KMS-11 (cell line): ENCODE results near the gene SMOC2.

Experiments
- H2AFZ ChIP-seq: fragments of 200-600 bp; sonication (generic); 2 replicates; pipeline ENCODE4 v1.6.1; 2016; ENCODE audit warnings: antibody characterized with exemption, mixed run types, low read depth
- H3K27ac ChIP-seq: fragments of 200-600 bp; sonication (generic); 2 replicates; pipeline ENCODE4 v1.6.1; 2016; ENCODE audit warnings: mild to moderate bottlenecking, mixed run types
- H3K27me3 ChIP-seq: fragments of 200-600 bp; sonication (generic); 2 replicates; pipeline ENCODE4 v1.6.1; 2017; ENCODE audit warnings: mild to moderate bottlenecking, low read depth, mixed run types, moderate library complexity; ENCODE audit not compliant: insufficient read depth
- H3K36me3 ChIP-seq: fragments of 200-600 bp; sonication (generic); 2 replicates; pipeline ENCODE4 v1.6.1; 2017; ENCODE audit warnings: mild to moderate bottlenecking, mixed run types; ENCODE audit not compliant: insufficient read depth
- H3K4me1 ChIP-seq: fragments of 200-600 bp; sonication (generic); 2 replicates; pipeline ENCODE4 v1.6.1; 2016; ENCODE audit warnings: mild to moderate bottlenecking, low read depth, mixed run types; ENCODE audit not compliant: poor library complexity, severe bottlenecking
- H3K4me2 ChIP-seq: fragments of 200-600 bp; sonication (generic); 2 replicates; pipeline ENCODE4 v1.7.0; 2016; ENCODE audit warnings: mild to moderate bottlenecking, mixed run types
- H3K4me3 ChIP-seq: fragments of 200-600 bp; sonication (generic); IDR thresholded peaks from 2 replicates; pipeline ENCODE4 v1.6.1; 2017; ENCODE audit warnings: low read depth, low read length, mixed read lengths; ENCODE audit not compliant: insufficient read depth
- H3K79me2 ChIP-seq: fragments of 200-600 bp; sonication (generic); 2 replicates; pipeline ENCODE4 v1.6.1; 2016; ENCODE audit warnings: low read depth, mixed run types; ENCODE audit not compliant: insufficient read depth
- H3K9ac ChIP-seq: fragments of 200-600 bp; sonication (generic); 2 replicates; pipeline ENCODE4 v1.6.1; 2016; ENCODE audit warnings: mild to moderate bottlenecking, mixed run types
- H4K20me1 ChIP-seq: fragments of 200-600 bp; sonication (generic); 2 replicates; pipeline ENCODE4 v1.6.1; 2016; ENCODE audit warnings: mild to moderate bottlenecking, mixed run types; ENCODE audit not compliant: insufficient read depth
- TF ChIP-seq, protein P1 (sequence below): fragments of 200-600 bp; sonication (generic); conservative IDR thresholded peaks from 2 replicates; pipeline ENCODE4 v1.6.1; 2017; ENCODE audit warnings: low read depth, mild to moderate bottlenecking, antibody characterized with exemption, low read length, moderate library complexity, mixed read lengths

SMOC2 gene

DNA sequence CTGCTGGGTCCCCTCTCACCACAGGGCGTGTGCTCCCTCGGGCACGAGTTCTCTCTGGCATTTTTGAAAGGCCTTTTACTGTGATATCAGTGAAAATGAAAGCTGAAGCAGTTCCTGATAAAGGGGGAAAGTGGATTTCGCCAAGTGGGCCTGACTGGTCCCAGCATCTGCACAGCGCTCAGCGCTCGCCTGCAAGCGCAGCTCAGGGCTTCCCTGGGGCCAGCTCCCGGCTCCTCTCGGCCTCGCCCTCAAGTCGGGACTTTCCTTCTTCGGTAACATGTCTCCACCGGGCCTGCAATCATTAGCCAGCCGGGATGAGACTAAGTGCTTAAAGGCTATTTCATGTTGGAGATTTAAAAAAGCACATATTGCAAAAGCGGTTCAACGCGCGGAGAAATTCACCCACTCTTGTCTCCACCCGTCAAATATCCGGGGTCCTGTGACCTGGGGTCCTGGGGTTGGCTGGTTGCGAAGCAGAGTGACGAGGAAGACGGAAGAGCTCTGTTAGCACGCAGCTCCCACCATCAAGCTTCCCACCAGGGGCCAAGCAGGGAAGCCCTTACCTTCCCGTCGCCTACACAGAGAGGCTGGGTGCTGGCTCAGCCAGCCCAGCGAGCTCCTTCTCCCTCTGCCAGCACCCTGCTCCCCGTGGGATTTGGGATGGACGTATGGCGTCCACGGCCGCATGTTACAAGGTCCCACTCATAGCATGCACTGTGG, 114.1 kb downstream of the SMOC2 start:
- Histone ChIP-seq H2AFZ (no peak overlapping the region), H3K27ac (no peak overlapping the region), H3K79me2 (no peaks in the 10 kb centered on the region), H3K27me3 (no peaks in the 10 kb centered on the region), H3K9ac (no peak overlapping the region), H4K20me1 (no peaks in the 10 kb centered on the region), H3K4me3 (no peak overlapping the region), H3K4me2 (no peak overlapping the region), H3K4me1 (no peaks in the 10 kb centered on the region), H3K36me3 (no peaks in the 10 kb centered on the region)
- TF ChIP-seq, protein P1, sequence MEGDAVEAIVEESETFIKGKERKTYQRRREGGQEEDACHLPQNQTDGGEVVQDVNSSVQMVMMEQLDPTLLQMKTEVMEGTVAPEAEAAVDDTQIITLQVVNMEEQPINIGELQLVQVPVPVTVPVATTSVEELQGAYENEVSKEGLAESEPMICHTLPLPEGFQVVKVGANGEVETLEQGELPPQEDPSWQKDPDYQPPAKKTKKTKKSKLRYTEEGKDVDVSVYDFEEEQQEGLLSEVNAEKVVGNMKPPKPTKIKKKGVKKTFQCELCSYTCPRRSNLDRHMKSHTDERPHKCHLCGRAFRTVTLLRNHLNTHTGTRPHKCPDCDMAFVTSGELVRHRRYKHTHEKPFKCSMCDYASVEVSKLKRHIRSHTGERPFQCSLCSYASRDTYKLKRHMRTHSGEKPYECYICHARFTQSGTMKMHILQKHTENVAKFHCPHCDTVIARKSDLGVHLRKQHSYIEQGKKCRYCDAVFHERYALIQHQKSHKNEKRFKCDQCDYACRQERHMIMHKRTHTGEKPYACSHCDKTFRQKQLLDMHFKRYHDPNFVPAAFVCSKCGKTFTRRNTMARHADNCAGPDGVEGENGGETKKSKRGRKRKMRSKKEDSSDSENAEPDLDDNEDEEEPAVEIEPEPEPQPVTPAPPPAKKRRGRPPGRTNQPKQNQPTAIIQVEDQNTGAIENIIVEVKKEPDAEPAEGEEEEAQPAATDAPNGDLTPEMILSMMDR: no peak

DNA sequence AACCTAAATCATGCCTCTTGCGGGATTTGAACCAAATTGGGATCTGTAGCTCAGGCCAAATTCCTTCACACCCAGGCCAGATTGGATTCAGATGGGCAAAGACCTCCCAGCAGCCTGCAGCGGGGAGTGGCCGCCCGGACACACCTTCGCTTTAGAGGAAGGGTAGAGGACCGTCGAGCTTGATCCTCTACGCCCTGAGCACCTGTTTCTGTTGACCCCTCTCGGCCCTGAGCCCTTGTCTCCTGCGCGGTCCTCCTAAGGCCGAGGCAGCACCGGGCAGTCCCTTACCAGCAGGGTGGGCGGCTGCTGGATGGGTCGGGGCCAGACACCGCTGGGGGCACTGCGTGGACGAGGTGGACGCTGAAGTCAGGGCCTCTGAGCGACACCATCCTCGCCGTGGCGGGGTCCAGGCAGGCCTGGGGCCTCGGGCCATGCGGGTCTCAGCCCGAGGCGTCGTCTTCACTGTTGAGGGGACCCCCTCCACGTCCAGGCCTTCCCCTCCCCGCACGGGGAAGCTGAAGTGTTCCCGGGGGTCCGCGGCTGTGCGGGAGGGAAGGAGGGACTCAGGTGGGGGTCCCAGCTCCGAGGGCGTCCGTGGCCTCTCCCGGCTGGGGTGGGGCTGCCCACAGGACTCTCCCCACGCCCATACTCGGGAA, 114.8 kb downstream of the SMOC2 start:
- Histone ChIP-seq H3K4me2 (no peak overlapping the region), H3K36me3 (no peaks in the 10 kb centered on the region), H4K20me1 (no peaks in the 10 kb centered on the region), H3K27me3 (no peaks in the 10 kb centered on the region), H2AFZ (no peak overlapping the region), H3K4me3 (no peak overlapping the region), H3K4me1 (no peaks in the 10 kb centered on the region), H3K27ac (no peak overlapping the region), H3K79me2 (no peaks in the 10 kb centered on the region), H3K9ac (no peak overlapping the region)
- TF ChIP-seq, protein P1: no peak

DNA sequence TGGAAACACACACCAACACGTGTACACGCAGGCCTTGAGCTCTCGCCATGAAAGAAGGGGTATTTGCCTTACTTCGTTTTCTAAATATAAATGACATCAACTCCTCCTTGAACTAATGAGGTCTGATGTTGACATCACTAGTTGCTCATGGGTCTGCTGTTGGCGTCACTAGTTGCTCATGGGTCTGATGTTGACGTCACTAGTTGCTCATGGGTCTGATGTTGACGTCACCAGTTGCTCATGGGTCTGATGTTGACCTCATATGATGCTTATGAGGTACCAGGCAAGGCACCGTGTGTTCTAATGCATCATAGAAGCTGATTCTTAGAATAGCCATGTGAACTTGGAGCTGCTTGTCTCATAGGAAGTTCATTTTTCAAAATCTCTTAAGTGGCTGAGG, 116.5 kb downstream of the SMOC2 start:
- Histone ChIP-seq H3K27me3 (no peaks in the 10 kb centered on the region), H3K4me1 (no peaks in the 10 kb centered on the region), H3K36me3 (no peaks in the 10 kb centered on the region), H3K79me2 (no peaks in the 10 kb centered on the region), H2AFZ (no peak overlapping the region), H3K9ac (no peak overlapping the region), H3K4me3 (no peak overlapping the region), H3K27ac (no peak overlapping the region), H4K20me1 (no peaks in the 10 kb centered on the region), H3K4me2 (no peak overlapping the region)
- TF ChIP-seq, protein P1: no peak

DNA sequence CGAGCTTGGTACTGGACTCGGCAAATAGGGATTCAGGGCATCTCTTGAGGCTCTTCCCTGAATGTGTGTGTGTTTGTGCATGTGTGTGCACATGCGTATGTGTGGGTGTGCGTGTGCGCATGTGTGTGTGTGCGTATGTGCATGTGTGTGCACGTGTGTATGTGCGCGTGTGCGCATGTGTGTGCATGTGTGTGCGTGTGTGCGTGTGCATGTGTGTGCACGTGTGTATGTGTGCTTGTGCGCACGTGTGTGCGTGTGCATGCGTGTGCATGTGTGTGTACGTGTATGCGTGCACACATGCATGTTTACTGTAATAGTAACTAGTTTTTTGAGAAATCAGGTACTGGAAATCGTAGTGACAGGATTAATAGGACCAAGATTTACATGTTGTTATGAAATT, 117.7 kb downstream of the SMOC2 start:
- H3K4me2 ChIP-seq: no peak overlapping the region
- H3K4me3 ChIP-seq: no peak overlapping the region
- H3K9ac ChIP-seq: no peak overlapping the region
- TF ChIP-seq, protein P1: no peak
- no peak overlapping the region for H2AFZ ChIP-seq
- no peaks in the 10 kb centered on the region for H3K36me3 ChIP-seq
- no peaks in the 10 kb centered on the region for H3K4me1 ChIP-seq
- no peak overlapping the region for H3K27ac ChIP-seq
- H4K20me1 ChIP-seq: no peaks in the 10 kb centered on the region
- H3K79me2 ChIP-seq: no peaks in the 10 kb centered on the region
- no peaks in the 10 kb centered on the region for H3K27me3 ChIP-seq
